ENCODE results near the gene ADAMTS7.
"Not testable (repeated sequence)": the region's sequence is repeated elsewhere in the genome, so short reads cannot be mapped to it uniquely, and the experiment has no call there.

The ADAMTS7 gene

GRCh38 chr15:78811124-78811824 is at the start of gene ADAMTS7:
ADAMTS7 (minus strand) TSS chr15:78811464; CDS start chr15:78811220, 244 bp downstream.
- intact Hi-C loops (cut with DNase I) = no loop called here
- peak in 40 of 42 donors; percentile 39 to 83 (median 64) for DNase-seq

- intact Hi-C loops (cut with DNase I) = loop anchor here (1.0 kb wide), 1 partner anchor 13 kb away; no protein-coding TSS in a partner anchor
- DNase-seq = peak in 41 of 42 donors; percentile 10 to 87 (median 67)
These were observed 48.9 kb upstream of the ADAMTS7 start for GRCh38 chr15:78859971-78860719.

- intact Hi-C loops (cut with DNase I) = no loop called here
- no peak for DNase-seq
These were observed 44.5 kb upstream of the ADAMTS7 start for GRCh38 chr15:78855746-78856145.

- peak in 2 of 42 donors; percentile 29 to 42 for DNase-seq
- intact Hi-C loops (cut with DNase I) = no loop called here
These were observed 43.6 kb upstream of the ADAMTS7 start for GRCh38 chr15:78854833-78855372.

GRCh38 chr15:78853500-78853899 is 42.2 kb upstream of the ADAMTS7 start:
- no peak for DNase-seq
- intact Hi-C loops (cut with DNase I) = no loop called here

GRCh38 chr15:78850941-78851755 is 39.9 kb upstream of the ADAMTS7 start:
- peak in 39 of 42 donors; percentile 10 to 75 (median 50) for DNase-seq
- intact Hi-C loops (cut with DNase I) = no loop called here

GRCh38 chr15:78850352-78850751 is 39.1 kb upstream of the ADAMTS7 start:
- DNase-seq = no peak
- intact Hi-C loops (cut with DNase I) = no loop called here

- intact Hi-C loops (cut with DNase I); DNase-seq: not testable (repeated sequence)
These were observed 36.2 kb upstream of the ADAMTS7 start for GRCh38 chr15:78847387-78847906.

GRCh38 chr15:78846906-78847305 is 35.6 kb upstream of the ADAMTS7 start:
- intact Hi-C loops (cut with DNase I); DNase-seq: not testable (repeated sequence)

- intact Hi-C loops (cut with DNase I) = no loop called here
- DNase-seq = no peak
These were observed 31.3 kb upstream of the ADAMTS7 start for GRCh38 chr15:78842519-78842918.

GRCh38 chr15:78841891-78842290 is 30.6 kb upstream of the ADAMTS7 start:
- intact Hi-C loops (cut with DNase I) = no loop called here
- no peak for DNase-seq

- no peak for DNase-seq
- intact Hi-C loops (cut with DNase I) = no loop called here
These were observed 30.1 kb upstream of the ADAMTS7 start for GRCh38 chr15:78841376-78841706.

- intact Hi-C loops (cut with DNase I) = no loop called here
- no peak for DNase-seq
These were observed 29.6 kb upstream of the ADAMTS7 start for GRCh38 chr15:78840661-78841375.

GRCh38 chr15:78839151-78839550 is 27.9 kb upstream of the ADAMTS7 start:
- DNase-seq; intact Hi-C loops (cut with DNase I): not testable (repeated sequence)

- DNase-seq = no peak
- intact Hi-C loops (cut with DNase I) = no loop called here
These were observed 27.2 kb upstream of the ADAMTS7 start for GRCh38 chr15:78838489-78838888.

- no peak for DNase-seq
- intact Hi-C loops (cut with DNase I) = no loop called here
These were observed 26.3 kb upstream of the ADAMTS7 start for GRCh38 chr15:78837543-78837942.

- intact Hi-C loops (cut with DNase I) = no loop called here
These were observed 25.9 kb upstream of the ADAMTS7 start for GRCh38 chr15:78837131-78837530.

GRCh38 chr15:78836333-78836732 is 25.1 kb upstream of the ADAMTS7 start:
- no peak for DNase-seq
- intact Hi-C loops (cut with DNase I) = no loop called here

More at GRCh38 chr15:78837131-78837530, 25.9 kb upstream of the ADAMTS7 start:
- no peak for DNase-seq
